ENCODE results near the gene RPS6KA2.
"Not testable (repeated sequence)": the region's sequence is repeated elsewhere in the genome, so short reads cannot be mapped to it uniquely, and the experiment has no call there.

RPS6KA2 gene

DNA sequence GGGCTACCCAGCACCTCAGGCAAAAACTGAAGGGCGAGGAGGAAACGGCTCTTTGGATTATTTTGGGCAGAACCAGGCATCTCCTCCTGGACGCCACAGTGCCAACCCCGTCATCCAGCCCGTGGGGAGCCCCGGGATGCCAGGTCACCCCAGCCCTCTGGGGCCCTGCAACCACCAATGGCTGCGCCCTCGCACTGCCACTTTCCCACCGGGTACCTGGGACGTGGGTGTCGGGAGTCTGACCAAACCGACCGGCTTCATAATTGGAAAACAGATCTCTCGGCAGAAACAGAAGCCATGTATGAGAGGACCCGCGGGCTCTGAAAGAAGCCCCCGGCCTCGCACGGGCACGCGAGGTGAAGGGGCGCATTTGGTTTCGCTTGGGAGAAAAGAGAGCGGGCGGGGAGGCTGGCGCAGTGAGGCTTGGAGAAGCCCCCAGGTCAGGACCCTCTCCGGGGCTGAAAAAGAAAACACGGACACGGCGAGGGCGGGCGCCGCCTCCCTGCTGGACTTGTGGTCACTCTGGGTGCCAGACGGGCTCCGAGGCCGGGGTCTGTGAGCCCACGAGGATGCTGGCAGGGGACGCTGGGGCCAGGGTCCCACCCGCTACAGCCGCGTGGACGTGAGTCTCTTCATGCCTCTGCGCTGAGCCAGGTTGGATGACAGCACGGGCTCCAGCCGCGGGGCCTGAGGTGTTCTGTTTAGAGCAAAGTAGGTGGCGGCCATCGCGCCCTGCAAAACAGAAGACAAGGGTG is 214.7 kb downstream of the RPS6KA2 start:
- no peak for DNase-seq

GRCh38 chr6:166411721-166412151 is 215.3 kb downstream of the RPS6KA2 start:
- DNase-seq, result no peak

DNA sequence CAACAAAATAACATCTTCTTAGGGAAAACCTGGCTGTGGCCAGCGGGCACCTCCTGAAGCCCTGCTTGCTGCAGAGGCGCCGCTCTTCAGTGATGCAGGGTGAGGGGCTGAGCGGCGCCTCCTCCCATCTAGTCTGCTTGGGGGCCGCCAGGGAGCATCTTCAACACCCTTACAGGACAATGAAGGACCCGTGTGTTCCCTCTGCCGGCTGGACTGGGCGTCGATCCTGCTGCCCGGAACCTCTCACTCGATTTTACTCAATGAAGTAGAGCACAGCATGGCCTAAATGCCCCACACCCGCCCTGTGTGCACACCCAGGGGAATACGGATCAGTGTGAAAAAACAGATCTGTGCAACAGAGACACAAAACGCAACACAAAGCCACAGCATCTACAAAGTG is 215.8 kb downstream of the RPS6KA2 start:
- DNase-seq, result no peak

DNA sequence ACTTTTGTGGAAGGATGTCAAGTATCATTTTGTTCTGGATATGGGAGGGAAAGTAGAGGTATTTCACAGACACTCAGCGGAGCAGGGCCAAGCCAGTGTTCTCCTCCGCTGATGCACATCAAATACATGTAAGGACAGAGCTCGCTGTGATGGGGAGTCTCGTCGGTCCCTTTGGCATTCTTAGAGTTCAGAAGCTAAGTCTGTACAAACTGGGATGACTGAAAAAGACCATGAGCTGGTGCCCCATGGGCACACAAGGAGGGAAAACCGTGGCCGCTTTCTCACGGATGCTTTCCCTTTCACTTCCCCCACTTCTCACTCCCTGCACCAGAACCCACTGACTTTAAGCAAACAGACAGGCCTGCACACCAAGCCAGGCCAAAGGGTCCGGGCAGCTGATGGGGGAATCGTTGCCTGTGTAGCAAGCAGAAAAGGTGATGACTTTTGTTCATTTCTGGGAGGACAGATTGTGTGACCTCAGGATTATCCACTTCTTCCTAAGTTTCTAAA is 216.6 kb downstream of the RPS6KA2 start:
- DNase-seq, result no peak

GRCh38 chr6:166408936-166409755 is 217.9 kb downstream of the RPS6KA2 start:
- no peak for DNase-seq

GRCh38 chr6:166406197-166406596 is 220.9 kb downstream of the RPS6KA2 start:
- DNase-seq, result no peak

GRCh38 chr6:166405386-166405785 is 221.7 kb downstream of the RPS6KA2 start:
- no peak for DNase-seq

DNA sequence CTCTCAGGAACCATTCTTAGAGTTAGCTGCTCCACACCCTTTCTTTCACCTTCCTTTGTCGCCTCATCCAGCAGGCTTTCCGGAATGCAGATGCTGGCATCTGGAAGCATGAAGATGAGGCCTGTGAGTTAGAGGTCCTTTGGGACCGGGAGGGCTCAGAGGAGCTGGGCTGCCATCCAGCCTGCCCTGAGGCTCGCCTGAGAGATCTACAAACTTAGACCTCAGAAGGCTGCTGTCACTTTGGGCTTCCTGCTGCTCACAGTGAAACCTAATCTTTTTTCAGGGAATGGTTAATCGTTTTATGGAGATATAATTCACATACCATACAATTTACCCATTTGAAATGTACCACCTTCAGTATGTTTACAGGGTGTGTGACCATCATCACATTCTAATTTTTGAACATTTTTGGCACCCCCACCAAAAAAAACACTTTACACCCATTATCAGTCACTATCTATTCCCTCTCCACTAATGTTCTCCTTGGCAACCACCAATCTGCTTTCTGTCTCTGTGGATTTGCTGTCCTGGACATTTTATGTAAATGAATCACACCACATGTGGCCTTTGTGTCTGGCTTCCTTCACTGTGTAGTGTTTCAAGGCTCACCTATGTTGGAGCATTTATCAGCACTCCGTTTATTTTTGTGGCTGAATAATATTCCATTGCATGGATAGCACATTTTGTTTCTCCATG is 224.3 kb downstream of the RPS6KA2 start:
- no peak for DNase-seq

- peak; percentile 49 for DNase-seq
These were observed 226.3 kb downstream of the RPS6KA2 start for GRCh38 chr6:166400649-166401250.

DNA sequence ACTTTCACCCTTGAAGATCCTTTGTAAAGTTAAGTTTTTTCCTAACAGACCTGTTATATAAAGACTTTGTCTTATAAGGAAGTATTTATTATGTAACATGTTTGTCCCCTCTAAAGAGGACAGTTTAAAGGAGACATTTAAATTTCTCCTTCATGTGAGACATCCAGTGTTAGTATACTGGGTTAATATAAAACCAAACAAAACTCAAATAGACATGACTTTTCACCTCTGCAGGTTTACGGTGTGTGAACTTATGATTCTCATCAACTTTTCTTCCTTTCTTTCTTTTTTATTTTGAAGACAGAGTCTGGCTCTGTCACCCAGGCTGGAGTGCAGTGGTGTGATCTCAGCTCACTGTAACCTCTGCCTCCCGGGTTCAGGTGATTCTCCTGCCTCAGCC is 226.9 kb downstream of the RPS6KA2 start:
- DNase-seq, result no peak

GRCh38 chr6:166398348-166398747 is 228.7 kb downstream of the RPS6KA2 start:
- DNase-seq, result no peak

DNA sequence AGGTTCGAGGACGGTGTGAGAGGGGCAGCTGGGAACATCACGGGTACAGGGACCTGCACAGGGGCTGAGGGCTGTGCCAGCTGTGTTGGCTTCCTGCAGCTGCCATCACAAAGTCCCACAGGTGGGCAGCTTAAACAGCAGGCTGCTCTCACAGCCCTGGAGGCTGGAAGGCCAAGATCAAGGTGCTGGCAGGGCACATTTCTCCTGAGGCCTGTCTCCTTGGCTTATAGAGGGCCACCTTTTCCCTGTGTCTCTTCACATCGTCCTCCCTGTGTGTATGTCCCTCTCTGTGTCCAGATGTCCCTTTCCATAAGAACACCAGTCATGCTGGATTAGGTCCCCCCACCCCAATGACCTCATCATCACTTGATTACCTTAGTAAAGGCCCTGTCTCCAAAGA is 229.2 kb downstream of the RPS6KA2 start:
- DNase-seq, result no peak

DNA sequence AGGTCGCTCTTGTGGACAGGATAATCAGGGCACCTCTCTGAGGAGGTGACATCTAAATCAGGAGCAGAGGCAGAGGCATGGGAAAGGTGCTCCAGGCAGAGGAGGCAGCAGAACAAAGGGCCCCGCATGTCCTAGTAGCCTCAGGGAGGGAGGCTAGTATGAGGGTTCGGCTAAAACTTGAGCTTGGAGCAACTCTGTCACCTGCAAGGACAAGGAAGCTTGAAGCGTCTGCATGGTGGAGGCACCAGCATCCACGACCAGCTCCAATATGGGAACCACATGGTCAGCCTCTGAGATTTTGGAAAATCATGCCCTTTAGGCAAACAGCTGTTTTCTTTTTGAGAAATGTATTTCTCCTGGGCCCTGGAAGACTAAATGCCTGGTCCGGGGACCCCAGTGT is 231.3 kb downstream of the RPS6KA2 start:
- no peak for DNase-seq

- no peak for DNase-seq
These were observed 231.7 kb downstream of the RPS6KA2 start for GRCh38 chr6:166395351-166395750.

DNA sequence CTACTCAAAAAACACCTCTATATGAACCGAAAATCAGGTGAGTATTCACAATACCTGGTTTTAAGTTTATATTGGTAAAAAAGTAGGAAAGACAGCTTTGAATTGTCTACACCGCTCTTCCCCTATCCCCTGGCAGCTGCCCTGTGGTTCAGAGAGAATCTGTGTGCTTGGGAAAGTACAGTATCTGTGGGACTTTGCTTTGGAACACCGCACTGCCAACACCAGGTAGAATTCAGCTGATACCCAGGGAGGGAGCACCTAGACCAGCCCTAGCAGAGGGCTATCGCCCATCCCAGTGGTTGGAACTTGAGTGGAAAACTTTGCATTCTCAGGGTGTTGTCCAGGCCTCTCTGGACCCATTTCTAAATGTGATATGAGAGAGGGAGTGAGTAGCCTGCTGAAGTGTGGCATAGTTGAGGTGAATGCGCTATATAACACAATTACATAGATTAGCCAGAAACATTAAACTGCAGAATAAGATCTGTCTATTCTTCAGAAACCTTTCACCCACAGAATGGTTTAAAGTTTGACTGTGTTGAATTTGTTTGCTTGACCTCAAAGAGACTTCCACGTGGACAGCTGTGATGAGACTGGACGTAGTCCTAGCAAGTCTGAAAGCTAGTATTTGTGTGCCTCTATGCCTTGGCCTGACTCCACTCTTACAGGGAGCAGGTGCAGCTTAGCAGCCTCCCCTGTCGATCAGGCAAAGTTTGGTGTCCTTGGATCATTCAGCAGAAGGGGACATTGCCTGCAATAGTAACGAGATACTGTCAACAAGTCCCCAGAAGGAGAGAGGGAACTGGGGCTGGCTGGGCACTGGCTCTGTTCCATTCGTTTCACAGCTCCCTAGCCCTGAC is 232.8 kb downstream of the RPS6KA2 start:
- no peak for DNase-seq

DNA sequence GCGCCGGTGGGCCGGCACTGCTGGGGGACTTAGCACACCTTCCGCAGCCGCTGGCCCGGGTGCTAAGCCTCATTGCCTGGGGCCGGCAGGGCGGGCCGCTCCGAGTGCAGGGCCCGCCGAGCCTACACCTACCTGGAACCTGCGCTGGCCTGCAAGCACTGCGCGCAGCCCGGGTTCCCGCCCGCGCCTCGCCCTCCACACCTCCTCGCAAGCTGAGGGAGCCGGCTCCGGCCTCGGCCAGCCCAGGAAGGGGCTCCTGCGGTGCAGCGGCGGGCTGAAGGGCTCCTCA is 233.6 kb downstream of the RPS6KA2 start:
- no peak for DNase-seq

DNA sequence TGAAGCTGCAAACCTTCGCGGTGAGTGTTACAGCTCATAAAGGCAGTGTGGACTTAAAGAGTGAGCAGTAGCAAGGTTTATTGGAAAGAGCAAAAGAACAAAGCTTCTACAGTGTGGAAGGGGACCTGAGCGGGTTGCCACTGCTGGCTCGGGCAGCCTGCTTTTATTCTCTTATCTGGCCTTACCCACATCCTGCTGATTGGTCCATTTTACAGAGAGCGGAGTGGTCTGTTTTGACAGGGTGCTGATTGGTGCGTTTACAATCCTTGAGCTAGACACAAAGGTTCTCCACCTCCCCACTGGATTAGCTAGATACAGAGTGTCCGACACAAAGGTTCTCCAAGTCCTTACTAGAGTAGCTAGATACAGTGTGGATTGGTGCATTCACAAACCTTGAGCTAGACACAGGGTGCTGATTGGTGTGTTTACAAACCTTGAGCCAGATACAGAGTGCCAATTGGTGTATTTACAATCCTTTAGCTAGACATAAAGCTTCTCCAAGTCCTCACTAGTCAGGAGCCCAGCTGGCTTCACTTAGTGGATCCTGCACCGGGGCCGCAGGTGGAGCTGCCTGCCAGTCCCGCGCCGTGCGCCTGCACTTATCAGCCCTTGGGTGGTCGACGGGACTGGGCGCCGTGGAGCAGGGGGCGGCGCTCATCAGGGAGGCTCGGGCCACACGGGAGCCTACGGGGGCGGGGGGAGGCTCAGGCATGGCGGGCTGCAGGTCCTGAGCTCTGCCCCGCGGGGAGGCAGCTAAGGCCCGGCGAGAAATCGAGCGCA is 234.1 kb downstream of the RPS6KA2 start:
- DNase-seq, result not testable (repeated sequence)

- no peak for DNase-seq
These were observed 237.9 kb downstream of the RPS6KA2 start for GRCh38 chr6:166389119-166389518.

GRCh38 chr6:166388290-166389004 is 238.6 kb downstream of the RPS6KA2 start:
- DNase-seq, result no peak

DNA sequence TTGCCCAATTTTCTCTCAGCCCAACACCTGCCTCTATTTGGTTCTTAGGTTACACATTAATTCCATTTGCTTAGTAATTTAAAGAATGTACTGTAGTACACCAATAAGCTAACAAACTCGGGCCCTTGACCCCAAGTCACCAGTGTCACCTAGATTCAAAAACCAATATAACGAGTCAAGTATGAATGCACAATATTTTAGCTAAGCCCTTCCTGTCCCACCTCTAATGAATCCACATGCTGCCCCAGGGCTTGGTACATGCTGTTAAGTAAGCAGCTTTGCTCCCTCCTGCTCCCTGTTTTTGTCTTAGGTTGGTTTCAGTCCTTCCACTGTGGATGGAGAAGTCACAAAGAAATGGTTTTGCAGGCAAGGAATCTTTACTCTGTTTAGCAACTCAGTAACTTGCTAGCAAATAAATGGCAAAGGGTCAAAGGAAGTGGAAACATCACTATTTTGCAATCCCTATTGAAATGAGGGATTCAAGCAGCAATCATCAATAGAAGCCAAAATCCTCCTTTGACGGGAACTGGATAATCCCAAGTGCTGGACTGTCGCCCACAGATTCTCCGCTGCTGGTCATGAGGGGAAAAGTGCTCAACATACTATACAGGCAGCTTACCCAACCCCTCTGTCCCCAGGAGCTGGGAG is 239.3 kb downstream of the RPS6KA2 start:
- DNase-seq, result no peak

All from NCI-H1436 (cell line).